ENCODE results near the gene ABCC4. TPM values are rescaled to one million over a fixed set of nuclear protein-coding genes. Genes with fewer than 3 reads are reported as not detected.

ABCC4 gene
- total RNA-seq, 4 donors from 2014 or later: 5.1 to 51.2 (median 14.6) TPM

DNA sequence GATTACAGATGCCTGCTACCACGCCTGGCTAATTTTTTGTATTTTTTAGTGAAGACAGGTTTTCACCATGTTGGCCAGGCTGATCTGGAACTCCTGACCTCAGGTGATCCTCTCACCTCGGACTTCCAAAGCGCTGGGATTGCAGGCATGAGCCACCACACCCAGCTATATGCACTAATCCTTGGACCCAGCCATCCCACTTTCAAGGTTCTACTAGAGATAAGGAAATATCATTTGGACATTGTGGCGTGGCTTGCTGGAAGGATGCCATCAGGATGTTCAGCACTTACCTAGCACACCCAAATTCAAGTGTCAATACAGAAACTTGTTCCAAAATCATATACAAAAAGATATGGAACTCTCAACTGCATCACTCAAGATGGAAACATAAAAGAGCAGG, 136.4 kb downstream of the ABCC4 start:
- Histone ChIP-seq H3K4me3 (no peak overlapping the region), H3K27me3 (no peaks in the 10 kb centered on the region), H3K4me1 (no peaks in the 10 kb centered on the region), H3K9me3 (no peaks in the 10 kb centered on the region), H3K36me3 (no peaks in the 10 kb centered on the region), H3K27ac (no peak overlapping the region)
- DNase-seq (ENCODE audit: low spot score in 2 of 2): no peak
- WGBS: 95% methylated on average over 4 of the region's 4 CpGs
- no peak for TF ChIP-seq POLR2A (IDR thresholded peaks at IDR 0.05)
- TF ChIP-seq POLR2AphosphoS5 (IDR thresholded peaks at IDR 0.05): no peak
- TF ChIP-seq EP300 (IDR thresholded peaks at IDR 0.05): no peak
- TF ChIP-seq CTCF (IDR thresholded peaks at IDR 0.05): no peak

- no peak for DNase-seq (ENCODE audit: low spot score in 2 of 2)
- Histone ChIP-seq H3K36me3 (no peaks in the 10 kb centered on the region), H3K27me3 (no peaks in the 10 kb centered on the region), H3K9me3 (no peaks in the 10 kb centered on the region), H3K4me1 (peaks cover 7% of the 10 kb centered on the region), H3K4me3 (no peak overlapping the region), H3K27ac (no peak overlapping the region)
- 78% methylated on average over 4 of the region's 4 CpGs for WGBS
- TF ChIP-seq CTCF (IDR thresholded peaks at IDR 0.05): no peak
- TF ChIP-seq POLR2AphosphoS5 (IDR thresholded peaks at IDR 0.05): no peak
- TF ChIP-seq POLR2A (IDR thresholded peaks at IDR 0.05): no peak
Observed at GRCh38 chr13:95160112-95160906, 140.9 kb downstream of the ABCC4 start.

DNA sequence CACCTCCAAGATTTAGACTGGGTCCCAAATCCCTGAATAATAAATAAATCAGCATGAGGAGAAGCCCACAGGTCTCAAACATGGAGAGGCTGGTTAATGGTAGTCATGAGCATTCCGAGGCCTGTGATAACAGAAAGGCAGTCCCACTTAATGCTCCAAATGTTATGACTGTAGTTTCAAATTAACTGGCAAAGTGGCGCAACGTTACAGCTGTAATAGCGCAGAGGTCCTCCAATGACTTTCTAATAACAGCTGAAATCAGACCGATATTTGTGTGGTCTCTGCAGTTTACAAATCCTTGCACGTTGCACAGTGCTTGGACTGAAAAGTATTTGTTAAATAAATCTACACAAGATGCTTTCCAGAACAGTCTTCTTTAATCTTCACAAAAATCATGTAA, 141.8 kb downstream of the ABCC4 start:
- H3K9me3 ChIP-seq: no peaks in the 10 kb centered on the region
- TF ChIP-seq CTCF (IDR thresholded peaks at IDR 0.05): no peak
- TF ChIP-seq EP300 (IDR thresholded peaks at IDR 0.05): no peak
- no peak for TF ChIP-seq POLR2A (IDR thresholded peaks at IDR 0.05)
- TF ChIP-seq POLR2AphosphoS5 (IDR thresholded peaks at IDR 0.05): no peak
- no peaks in the 10 kb centered on the region for H3K27me3 ChIP-seq
- H3K4me3 ChIP-seq: no peak overlapping the region
- H3K36me3 ChIP-seq: no peaks in the 10 kb centered on the region
- 97% methylated on average over 6 of the region's 6 CpGs for WGBS
- peaks cover 13% of the 10 kb centered on the region for H3K4me1 ChIP-seq
- H3K27ac ChIP-seq: no peak overlapping the region
- DNase-seq (ENCODE audit: low spot score in 2 of 2): no peak

- DNase-seq (ENCODE audit: low spot score in 2 of 2): no peak
- Histone ChIP-seq H3K27ac (no peak overlapping the region), H3K4me1 (peaks cover 24% of the 10 kb centered on the region), H3K27me3 (no peaks in the 10 kb centered on the region), H3K4me3 (no peak overlapping the region), H3K9me3 (no peaks in the 10 kb centered on the region), H3K36me3 (no peaks in the 10 kb centered on the region)
- TF ChIP-seq POLR2A (IDR thresholded peaks at IDR 0.05) (no peak), CTCF (IDR thresholded peaks at IDR 0.05) (peak in 1 of 2 donors; percentile 24)
- WGBS: 69% methylated on average over 3 of the region's 3 CpGs
Observed at GRCh38 chr13:95156208-95156607, 145.0 kb downstream of the ABCC4 start.

- no peak for TF ChIP-seq EP300 (IDR thresholded peaks at IDR 0.05)
- TF ChIP-seq POLR2A (IDR thresholded peaks at IDR 0.05): no peak
- no peak for TF ChIP-seq CTCF (IDR thresholded peaks at IDR 0.05)
- no peak for TF ChIP-seq POLR2AphosphoS5 (IDR thresholded peaks at IDR 0.05)
- Histone ChIP-seq H3K36me3 (no peaks in the 10 kb centered on the region), H3K4me1 (peaks cover 24% of the 10 kb centered on the region), H3K9me3 (no peaks in the 10 kb centered on the region), H3K27me3 (no peaks in the 10 kb centered on the region), H3K4me3 (no peak overlapping the region), H3K27ac (no peak overlapping the region)
- DNase-seq (ENCODE audit: low spot score in 2 of 2): no peak
- 69% methylated on average over 3 of the region's 3 CpGs for WGBS
Observed at GRCh38 chr13:95155504-95155903, 145.7 kb downstream of the ABCC4 start.

All from suprapubic skin (tissue), 4 donors.